H9 (cell line): ENCODE data around the gene SLC9A5. TPM values are rescaled to one million over a fixed set of nuclear protein-coding genes. Genes with fewer than 3 reads are reported as not detected.
A peak's percentile ranks its signal among the peaks of the same experiment; 100 is the strongest.

Source experiments
- DNase-seq: peaks from one replicate; pipeline ENCODE4 v3.0.0-alpha.2; 2017
- H2AFZ ChIP-seq: one replicate; pipeline ENCODE4 v1.6.1; 2013; ENCODE audit warnings: mild to moderate bottlenecking, low read length, control low read depth, moderate library complexity
- H2AK5ac ChIP-seq: 2 replicates; pipeline ENCODE4 v1.6.1; 2013; ENCODE audit warnings: low read length, control low read depth, mixed read lengths; ENCODE audit not compliant: insufficient read length
- H2BK120ac ChIP-seq: one replicate; pipeline ENCODE4 v1.6.1; 2013; ENCODE audit warnings: low read depth, mild to moderate bottlenecking, low read length, control low read depth, inconsistent platforms; ENCODE audit not compliant: poor library complexity, severe bottlenecking
- H2BK12ac ChIP-seq: 2 replicates; pipeline ENCODE4 v1.6.1; 2013; ENCODE audit warnings: low read length, control low read depth, mixed read lengths, low read depth; ENCODE audit not compliant: insufficient read length
- H2BK15ac ChIP-seq: 2 replicates; pipeline ENCODE4 v1.6.1; 2013; ENCODE audit warnings: low read depth, low read length, control low read depth
- H2BK20ac ChIP-seq: one replicate; pipeline ENCODE4 v1.6.1; 2013; ENCODE audit warnings: low read depth, mild to moderate bottlenecking, low read length, control low read depth, inconsistent platforms; ENCODE audit not compliant: poor library complexity, severe bottlenecking
- H2BK5ac ChIP-seq: 2 replicates; pipeline ENCODE4 v1.6.1; 2013; ENCODE audit warnings: low read length, control low read depth, mixed read lengths; ENCODE audit not compliant: insufficient read length
- H3K14ac ChIP-seq: 2 replicates; pipeline ENCODE4 v1.6.1; 2013; ENCODE audit warnings: low read length, control low read depth; ENCODE audit not compliant: insufficient read depth
- H3K18ac ChIP-seq: 2 replicates; pipeline ENCODE4 v1.6.1; 2013; ENCODE audit warnings: low read depth, mild to moderate bottlenecking, mixed read lengths, low read length, control low read depth; ENCODE audit not compliant: insufficient read length
- H3K23ac ChIP-seq: 2 replicates; pipeline ENCODE4 v1.6.1; 2013; ENCODE audit warnings: low read length, control low read depth, mixed read lengths, low read depth; ENCODE audit not compliant: insufficient read length
- H3K23me2 ChIP-seq: 2 replicates; pipeline ENCODE4 v1.6.1; 2013; ENCODE audit warnings: low read depth, mild to moderate bottlenecking, mixed read lengths, low read length, control low read depth; ENCODE audit not compliant: insufficient read length, poor library complexity, severe bottlenecking
- H3K27ac ChIP-seq: 2 replicates; pipeline ENCODE4 v1.5.1; 2013; ENCODE audit warnings: low read length, control low read depth, mixed read lengths, low read depth; ENCODE audit not compliant: insufficient read length
- H3K27me3 ChIP-seq: 2 replicates; pipeline ENCODE4 v1.6.1; 2013; ENCODE audit warnings: low read length, control low read depth, inconsistent platforms; ENCODE audit not compliant: insufficient read depth
- H3K4ac ChIP-seq: 2 replicates; pipeline ENCODE4 v1.6.1; 2013; ENCODE audit warnings: low read depth, mild to moderate bottlenecking, control low read depth, inconsistent platforms, low read length, moderate library complexity
- H3K4me1 ChIP-seq: 2 replicates; pipeline ENCODE4 v1.6.1; 2013; ENCODE audit warnings: low read length, control low read depth, inconsistent platforms; ENCODE audit not compliant: insufficient read depth
- H3K4me2 ChIP-seq: 2 replicates; pipeline ENCODE4 v1.6.1; 2013; ENCODE audit warnings: low read length, control low read depth, mixed read lengths; ENCODE audit not compliant: insufficient read length, insufficient read depth
- H3K56ac ChIP-seq: 2 replicates; pipeline ENCODE4 v1.6.1; 2013; ENCODE audit warnings: low read depth, mild to moderate bottlenecking, mixed read lengths, low read length, control low read depth; ENCODE audit not compliant: insufficient read length
- H3K79me1 ChIP-seq: 2 replicates; pipeline ENCODE4 v1.6.1; 2013; ENCODE audit warnings: low read depth, mild to moderate bottlenecking, moderate library complexity, low read length, control low read depth, inconsistent platforms; ENCODE audit not compliant: insufficient read depth, poor library complexity, severe bottlenecking
- H3K79me2 ChIP-seq: 2 replicates; pipeline ENCODE4 v1.6.1; 2013; ENCODE audit warnings: low read length, control low read depth, inconsistent platforms; ENCODE audit not compliant: insufficient read depth
- H3K9ac ChIP-seq: 2 replicates; pipeline ENCODE4 v1.6.1; 2013; ENCODE audit warnings: low read length, control low read depth, mixed read lengths; ENCODE audit not compliant: insufficient read length; ENCODE audit errors: extremely low read depth
- H3K9me3 ChIP-seq: one replicate; pipeline ENCODE4 v1.6.1; 2013; ENCODE audit warnings: low read depth, low read length, inconsistent platforms; ENCODE audit not compliant: control insufficient read depth
- H3T11ph ChIP-seq: one replicate; pipeline ENCODE4 v1.6.1; 2013; ENCODE audit warnings: mild to moderate bottlenecking, low read length, control low read depth, inconsistent platforms
- H4K20me1 ChIP-seq: one replicate; pipeline ENCODE4 v1.6.1; 2013; ENCODE audit not compliant: control insufficient read depth, insufficient read length, insufficient read depth
- H4K5ac ChIP-seq: 2 replicates; pipeline ENCODE4 v1.6.1; 2013; ENCODE audit warnings: low read depth, mild to moderate bottlenecking, mixed read lengths, low read length, control low read depth; ENCODE audit not compliant: insufficient read length
- H4K8ac ChIP-seq: replicated peaks from 2 replicates; pipeline ENCODE4 v1.6.1; 2013; ENCODE audit warnings: low read length, control low read depth, mixed read lengths, low read depth; ENCODE audit not compliant: insufficient read length
- H4K91ac ChIP-seq: 2 replicates; pipeline ENCODE4 v1.6.1; 2013; ENCODE audit warnings: low read depth, mild to moderate bottlenecking, moderate library complexity, mixed read lengths, low read length, control low read depth; ENCODE audit not compliant: insufficient read length
- H3K27ac Mint-ChIP-seq, 3 experiments: 2 replicates in 2 of 3; 3 replicates in 1 of 3; pipeline ENCODE4 v1.8.0; 2020 to 2021; ENCODE audit warnings: mixed read lengths in 3 of 3, mild to moderate bottlenecking in 1 of 3, moderate library complexity in 1 of 3
- H3K27me3 Mint-ChIP-seq: 2 replicates; pipeline ENCODE4 v1.8.0; 2021; ENCODE audit warnings: low read depth, mild to moderate bottlenecking, moderate library complexity, mixed read lengths
- H3K36me3 Mint-ChIP-seq, 3 experiments: 2 replicates in 2 of 3; 3 replicates in 1 of 3; pipeline ENCODE4 v1.8.0; 2020 to 2021; ENCODE audit warnings: low read depth in 3 of 3, mixed read lengths in 3 of 3; ENCODE audit not compliant: insufficient read depth in 1 of 3
- H3K4me1 Mint-ChIP-seq, 2 experiments: 2 replicates each; pipeline ENCODE4 v1.8.0; 2020; ENCODE audit warnings: mixed read lengths in 2 of 2
- H3K4me3 Mint-ChIP-seq, 2 experiments: 2 replicates in 1 of 2; 3 replicates in 1 of 2; pipeline ENCODE4 v1.8.0; 2020 to 2021; ENCODE audit warnings: mild to moderate bottlenecking in 2 of 2, mixed read lengths in 2 of 2, moderate library complexity in 1 of 2
- H3K9me3 Mint-ChIP-seq, 2 experiments: 2 replicates in 1 of 2; 3 replicates in 1 of 2; pipeline ENCODE4 v1.8.0; 2020; ENCODE audit warnings: mild to moderate bottlenecking in 2 of 2, mixed read lengths in 2 of 2, moderate library complexity in 1 of 2
- WGBS: extraction: QIAGEN DNeasy Blood & Tissue Kit; methylation state at CpG from one replicate; pipeline ENCODE4 v1.1.7; 2013; ENCODE audit warnings: missing lambda C conversion rate, low lambda C conversion rate, mixed read lengths; ENCODE audit not compliant: insufficient read length; ENCODE audit errors: extremely low coverage; 5-methylcytosine and 5-hydroxymethylcytosine counted together
- total RNA-seq: library from RNA; stranded (reverse); gene quantifications from 2 replicates; pipeline ENCODE4 v1.2.1, GENCODE V29; 2021
- TF ChIP-seq, protein P1 (sequence below): fragments of 200-600 bp; sonication (generic); conservative IDR thresholded peaks from 3 replicates; pipeline ENCODE4 v1.8.0; 2021; ENCODE audit warnings: antibody characterized with exemption, mild to moderate bottlenecking

SLC9A5 gene
- total RNA-seq, 1 experiment from 2014 or later: 9.1 TPM

DNA sequence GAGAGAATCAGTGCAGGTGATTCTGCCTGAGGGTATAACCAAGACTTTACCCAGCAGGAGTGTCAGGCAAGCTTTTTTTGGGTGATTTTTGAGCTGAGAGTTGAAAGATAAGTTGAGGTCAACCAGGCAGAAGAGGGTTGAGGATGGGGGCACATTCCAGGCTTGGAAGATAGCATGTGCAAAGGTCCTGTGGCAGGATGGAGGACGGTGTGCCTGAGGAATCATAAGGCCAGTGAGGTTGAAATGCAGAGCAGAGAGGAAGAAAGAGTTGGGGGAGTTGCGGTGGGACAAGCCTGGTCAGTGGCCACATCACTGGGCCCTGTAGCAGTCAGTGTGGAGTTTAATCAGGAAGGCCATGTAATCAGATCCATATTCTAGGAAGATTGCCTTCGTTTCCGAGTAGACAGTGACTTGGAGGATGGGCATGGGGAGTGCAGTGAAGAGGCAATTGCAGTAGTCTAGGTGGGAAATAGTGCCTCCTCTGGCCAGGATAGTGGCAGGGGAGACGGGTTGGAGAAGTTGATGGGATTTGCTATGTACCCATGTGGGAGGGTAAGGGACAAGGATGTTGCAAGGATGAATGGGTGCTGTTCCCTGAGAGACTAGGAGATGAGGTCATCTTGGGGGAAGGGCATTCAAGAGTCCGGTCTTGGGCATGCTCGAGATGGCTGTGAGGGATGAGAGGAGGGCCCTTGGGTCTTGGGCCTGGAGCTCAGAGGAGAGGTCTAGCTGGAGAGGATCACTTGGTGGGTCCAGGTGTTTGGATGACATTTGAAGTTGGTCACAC, 34.5 kb downstream of the SLC9A5 start:
- no peak overlapping the region for H3K27ac ChIP-seq
- no peak overlapping the region for H3K4me2 ChIP-seq
- H2BK15ac ChIP-seq: no peak overlapping the region
- H4K8ac ChIP-seq: no peak overlapping the region
- no peak overlapping the region for H2BK5ac ChIP-seq
- no peak overlapping the region for H4K91ac ChIP-seq
- Mint-ChIP-seq H3K4me3 (no peak overlapping the region; a peak in 1 of 5 replicates), H3K9me3 (no peaks in the 10 kb centered on the region), H3K36me3 (peaks cover 0 to 7% (median 0%) of the 10 kb centered on the region in 3 experiments; a peak in 2 of 7 replicates), H3K4me1 (peaks cover 3 to 5% of the 10 kb centered on the region in 2 experiments; a peak in 3 of 4 replicates), H3K27me3 (peaks cover 16% of the 10 kb centered on the region), H3K27ac (peak overlapping the region in 1 of 3 experiments; percentile 19; a peak in 1 of 7 replicates)
- DNase-seq: no peak
- H3K9me3 ChIP-seq: no peaks in the 10 kb centered on the region
- no peaks in the 10 kb centered on the region for H3K4me1 ChIP-seq
- no peak overlapping the region for H3K18ac ChIP-seq
- no peak overlapping the region for H3K4ac ChIP-seq
- H2BK120ac ChIP-seq: no peak overlapping the region
- no peak overlapping the region for H2BK12ac ChIP-seq
- no peak overlapping the region for H2AK5ac ChIP-seq
- H3K27me3 ChIP-seq: no peaks in the 10 kb centered on the region
- TF ChIP-seq, protein P1, sequence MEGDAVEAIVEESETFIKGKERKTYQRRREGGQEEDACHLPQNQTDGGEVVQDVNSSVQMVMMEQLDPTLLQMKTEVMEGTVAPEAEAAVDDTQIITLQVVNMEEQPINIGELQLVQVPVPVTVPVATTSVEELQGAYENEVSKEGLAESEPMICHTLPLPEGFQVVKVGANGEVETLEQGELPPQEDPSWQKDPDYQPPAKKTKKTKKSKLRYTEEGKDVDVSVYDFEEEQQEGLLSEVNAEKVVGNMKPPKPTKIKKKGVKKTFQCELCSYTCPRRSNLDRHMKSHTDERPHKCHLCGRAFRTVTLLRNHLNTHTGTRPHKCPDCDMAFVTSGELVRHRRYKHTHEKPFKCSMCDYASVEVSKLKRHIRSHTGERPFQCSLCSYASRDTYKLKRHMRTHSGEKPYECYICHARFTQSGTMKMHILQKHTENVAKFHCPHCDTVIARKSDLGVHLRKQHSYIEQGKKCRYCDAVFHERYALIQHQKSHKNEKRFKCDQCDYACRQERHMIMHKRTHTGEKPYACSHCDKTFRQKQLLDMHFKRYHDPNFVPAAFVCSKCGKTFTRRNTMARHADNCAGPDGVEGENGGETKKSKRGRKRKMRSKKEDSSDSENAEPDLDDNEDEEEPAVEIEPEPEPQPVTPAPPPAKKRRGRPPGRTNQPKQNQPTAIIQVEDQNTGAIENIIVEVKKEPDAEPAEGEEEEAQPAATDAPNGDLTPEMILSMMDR: no peak; the same call in 2 of the 3 replicates
- no peak overlapping the region for H3T11ph ChIP-seq
- H3K56ac ChIP-seq: no peak overlapping the region
- H4K20me1 ChIP-seq: no peaks in the 10 kb centered on the region
- peaks cover 6% of the 10 kb centered on the region for H3K23me2 ChIP-seq
- H3K79me1 ChIP-seq: no peaks in the 10 kb centered on the region
- H3K9ac ChIP-seq: no peak overlapping the region
- H3K79me2 ChIP-seq: no peaks in the 10 kb centered on the region
- H4K5ac ChIP-seq: no peak overlapping the region
- H2AFZ ChIP-seq: no peak overlapping the region
- no peak overlapping the region for H3K14ac ChIP-seq
- no peak overlapping the region for H3K23ac ChIP-seq
- no peak overlapping the region for H2BK20ac ChIP-seq
- no CpG with 5 or more reads among the region's 7 CpGs for WGBS
